Lower leg skin (tissue), 3 donors: ENCODE data around the gene FMO4.

ENCODE experiments used
- POLR2A ChIP-seq, 2 donors: fragments of 450-650 bp; IDR thresholded peaks; one replicate each; pipeline ENCODE4 v1.6.1; 2016 to 2017; ENCODE audit warnings: antibody characterized with exemption in 2 of 2, mild to moderate bottlenecking in 1 of 2, moderate library complexity in 1 of 2
- TF ChIP-seq, protein P1 (sequence below), 3 donors: fragments of 450-650 bp; IDR thresholded peaks; one replicate each; pipeline ENCODE4 v1.5.1; 2016; ENCODE audit warnings: antibody characterized with exemption in 3 of 3, mild to moderate bottlenecking in 3 of 3, moderate library complexity in 2 of 3

DNA sequence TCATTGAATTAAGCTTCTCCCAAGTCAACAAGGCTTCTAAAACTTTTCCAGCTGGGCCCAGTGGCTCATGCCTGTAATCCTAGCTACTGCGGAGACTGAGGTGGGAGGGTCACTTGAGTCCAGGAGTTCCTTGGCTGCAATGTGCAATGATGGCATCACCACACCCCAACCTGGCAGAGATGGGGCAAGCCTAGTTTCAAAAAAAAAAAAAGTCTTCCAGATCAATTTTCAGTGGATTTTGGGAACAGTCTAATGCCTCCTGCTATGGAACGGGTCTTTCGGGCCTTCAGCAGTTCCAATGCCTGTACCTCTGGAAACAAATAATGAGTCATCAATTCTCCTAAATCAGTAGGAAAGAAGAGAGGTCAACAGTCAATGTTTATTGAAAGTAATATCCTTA is 38.0 kb downstream of the FMO4 start:
- no peak for TF ChIP-seq POLR2A (IDR thresholded peaks at IDR 0.05)
- TF ChIP-seq, protein P1, sequence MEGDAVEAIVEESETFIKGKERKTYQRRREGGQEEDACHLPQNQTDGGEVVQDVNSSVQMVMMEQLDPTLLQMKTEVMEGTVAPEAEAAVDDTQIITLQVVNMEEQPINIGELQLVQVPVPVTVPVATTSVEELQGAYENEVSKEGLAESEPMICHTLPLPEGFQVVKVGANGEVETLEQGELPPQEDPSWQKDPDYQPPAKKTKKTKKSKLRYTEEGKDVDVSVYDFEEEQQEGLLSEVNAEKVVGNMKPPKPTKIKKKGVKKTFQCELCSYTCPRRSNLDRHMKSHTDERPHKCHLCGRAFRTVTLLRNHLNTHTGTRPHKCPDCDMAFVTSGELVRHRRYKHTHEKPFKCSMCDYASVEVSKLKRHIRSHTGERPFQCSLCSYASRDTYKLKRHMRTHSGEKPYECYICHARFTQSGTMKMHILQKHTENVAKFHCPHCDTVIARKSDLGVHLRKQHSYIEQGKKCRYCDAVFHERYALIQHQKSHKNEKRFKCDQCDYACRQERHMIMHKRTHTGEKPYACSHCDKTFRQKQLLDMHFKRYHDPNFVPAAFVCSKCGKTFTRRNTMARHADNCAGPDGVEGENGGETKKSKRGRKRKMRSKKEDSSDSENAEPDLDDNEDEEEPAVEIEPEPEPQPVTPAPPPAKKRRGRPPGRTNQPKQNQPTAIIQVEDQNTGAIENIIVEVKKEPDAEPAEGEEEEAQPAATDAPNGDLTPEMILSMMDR (IDR thresholded peaks at IDR 0.05): no peak
